ENCODE results near the gene MAP2K5.
A peak's percentile ranks its signal among the peaks of the same experiment; 100 is the strongest.

The MAP2K5 gene

DNA sequence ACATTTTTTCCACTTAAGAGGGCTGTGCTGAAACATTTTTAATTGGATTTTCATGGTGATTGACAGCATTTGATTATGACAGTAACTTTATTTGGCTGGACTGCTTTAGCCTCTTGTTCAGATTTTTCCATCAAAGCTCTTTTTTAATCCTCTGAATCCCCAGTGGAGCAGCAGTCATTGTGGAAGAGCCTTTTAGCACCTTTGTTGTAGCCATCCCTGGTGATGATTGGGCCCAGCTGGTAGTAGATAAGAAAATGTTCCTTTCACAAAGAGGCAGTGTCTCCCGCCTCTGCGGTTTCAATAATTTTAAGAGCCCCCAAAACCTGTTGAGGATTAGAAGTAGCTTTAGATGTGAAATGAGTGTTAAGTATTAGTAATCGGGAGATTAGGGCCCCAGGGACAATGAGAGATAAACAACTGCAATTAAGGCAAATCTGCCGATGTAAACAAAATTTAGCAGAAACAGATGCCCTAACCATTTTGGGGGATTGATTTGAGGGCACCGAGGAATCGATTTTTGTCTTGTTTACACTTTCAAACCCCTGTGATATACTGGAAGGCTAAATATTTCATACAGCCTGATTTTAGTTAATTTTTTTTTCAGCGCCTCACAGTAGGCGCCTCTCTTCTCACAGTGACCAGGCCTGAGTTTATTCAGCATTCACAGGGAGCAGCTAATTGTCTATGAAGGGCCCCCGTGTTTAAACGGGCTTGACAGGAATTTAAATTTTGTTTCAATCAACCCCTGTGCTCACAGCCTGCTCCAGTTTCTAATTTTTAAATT lies 239.6 kb downstream of the MAP2K5 start (continued):
- TF ChIP-seq, protein P1, sequence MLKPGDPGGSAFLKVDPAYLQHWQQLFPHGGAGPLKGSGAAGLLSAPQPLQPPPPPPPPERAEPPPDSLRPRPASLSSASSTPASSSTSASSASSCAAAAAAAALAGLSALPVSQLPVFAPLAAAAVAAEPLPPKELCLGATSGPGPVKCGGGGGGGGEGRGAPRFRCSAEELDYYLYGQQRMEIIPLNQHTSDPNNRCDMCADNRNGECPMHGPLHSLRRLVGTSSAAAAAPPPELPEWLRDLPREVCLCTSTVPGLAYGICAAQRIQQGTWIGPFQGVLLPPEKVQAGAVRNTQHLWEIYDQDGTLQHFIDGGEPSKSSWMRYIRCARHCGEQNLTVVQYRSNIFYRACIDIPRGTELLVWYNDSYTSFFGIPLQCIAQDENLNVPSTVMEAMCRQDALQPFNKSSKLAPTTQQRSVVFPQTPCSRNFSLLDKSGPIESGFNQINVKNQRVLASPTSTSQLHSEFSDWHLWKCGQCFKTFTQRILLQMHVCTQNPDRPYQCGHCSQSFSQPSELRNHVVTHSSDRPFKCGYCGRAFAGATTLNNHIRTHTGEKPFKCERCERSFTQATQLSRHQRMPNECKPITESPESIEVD (tag by site-specific recombination; IDR thresholded peaks at IDR 0.05), result peak; percentile 59; the same call in 1 of the 2 replicates
- TF ChIP-seq, protein P2, sequence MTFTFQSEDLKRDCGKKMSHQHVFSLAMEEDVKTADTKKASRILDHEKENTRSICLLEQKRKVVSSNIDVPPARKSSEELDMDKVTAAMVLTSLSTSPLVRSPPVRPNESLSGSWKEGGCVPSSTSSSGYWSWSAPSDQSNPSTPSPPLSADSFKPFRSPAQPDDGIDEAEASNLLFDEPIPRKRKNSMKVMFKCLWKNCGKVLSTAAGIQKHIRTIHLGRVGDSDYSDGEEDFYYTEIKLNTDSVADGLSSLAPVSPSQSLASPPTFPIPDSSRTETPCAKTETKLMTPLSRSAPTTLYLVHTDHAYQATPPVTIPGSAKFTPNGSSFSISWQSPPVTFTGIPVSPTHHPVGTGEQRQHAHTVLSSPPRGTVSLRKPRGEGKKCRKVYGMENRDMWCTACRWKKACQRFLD (tag by site-specific recombination; IDR thresholded peaks at IDR 0.05), result no peak
- TF ChIP-seq YY1 (tag by site-specific recombination; IDR thresholded peaks at IDR 0.05) (no peak), GLIS1 (tag by site-specific recombination; IDR thresholded peaks at IDR 0.05) (no peak), ZNF37A (tag by site-specific recombination; IDR thresholded peaks at IDR 0.05) (no peak), ZNF174 (tag by site-specific recombination; IDR thresholded peaks at IDR 0.05) (no peak), ZBTB17 (tag by site-specific recombination; IDR thresholded peaks at IDR 0.05) (no peak), SALL2 (tag by site-specific recombination; IDR thresholded peaks at IDR 0.05; ENCODE audit: borderline replicate concordance) (no peak), ZNF610 (tag by site-specific recombination; IDR thresholded peaks at IDR 0.05; ENCODE audit: borderline replicate concordance) (no peak), ELK4 (IDR thresholded peaks at IDR 0.05; ENCODE audit: borderline replicate concordance, low read depth, low read length) (no peak), ZNF394 (tag by site-specific recombination; IDR thresholded peaks at IDR 0.05; ENCODE audit: borderline replicate concordance) (no peak), GLI2 (tag by site-specific recombination; IDR thresholded peaks at IDR 0.05; ENCODE audit: borderline replicate concordance, low read depth) (no peak), ZNF510 (tag by site-specific recombination; IDR thresholded peaks at IDR 0.05; ENCODE audit: insufficient replicate concordance) (no peak), ZNF354C (tag by site-specific recombination; IDR thresholded peaks at IDR 0.05; ENCODE audit: borderline replicate concordance, low read depth) (no peak)
- TF ChIP-seq, protein P3, sequence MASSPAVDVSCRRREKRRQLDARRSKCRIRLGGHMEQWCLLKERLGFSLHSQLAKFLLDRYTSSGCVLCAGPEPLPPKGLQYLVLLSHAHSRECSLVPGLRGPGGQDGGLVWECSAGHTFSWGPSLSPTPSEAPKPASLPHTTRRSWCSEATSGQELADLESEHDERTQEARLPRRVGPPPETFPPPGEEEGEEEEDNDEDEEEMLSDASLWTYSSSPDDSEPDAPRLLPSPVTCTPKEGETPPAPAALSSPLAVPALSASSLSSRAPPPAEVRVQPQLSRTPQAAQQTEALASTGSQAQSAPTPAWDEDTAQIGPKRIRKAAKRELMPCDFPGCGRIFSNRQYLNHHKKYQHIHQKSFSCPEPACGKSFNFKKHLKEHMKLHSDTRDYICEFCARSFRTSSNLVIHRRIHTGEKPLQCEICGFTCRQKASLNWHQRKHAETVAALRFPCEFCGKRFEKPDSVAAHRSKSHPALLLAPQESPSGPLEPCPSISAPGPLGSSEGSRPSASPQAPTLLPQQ (tag by site-specific recombination; IDR thresholded peaks at IDR 0.05), result no peak

DNA sequence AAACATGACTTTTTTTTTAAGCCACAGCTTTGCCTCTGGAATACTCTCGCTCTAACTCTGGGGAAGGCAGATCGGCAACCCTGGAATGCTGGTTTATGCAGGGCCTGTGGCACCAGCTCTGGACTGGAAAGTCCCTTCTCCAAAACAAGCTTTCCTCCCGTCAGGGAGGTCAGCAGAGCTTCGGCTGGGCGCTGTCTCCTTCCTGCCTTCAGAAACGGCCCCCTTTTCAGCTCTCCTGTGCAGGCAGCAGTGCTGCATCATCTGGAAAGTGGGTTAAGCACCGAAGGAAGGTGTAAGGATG lies 240.1 kb downstream of the MAP2K5 start:
- no peak for TF ChIP-seq ZBTB21 (tag by site-specific recombination; IDR thresholded peaks at IDR 0.05)
- no peak for TF ChIP-seq ZNF112 (tag by site-specific recombination; IDR thresholded peaks at IDR 0.05)
- no peak for TF ChIP-seq PRDM1 (tag by site-specific recombination; IDR thresholded peaks at IDR 0.05)
- TF ChIP-seq BCL11B (tag by site-specific recombination; IDR thresholded peaks at IDR 0.05; ENCODE audit: low read depth), result no peak
- no peak for TF ChIP-seq ZBTB48 (tag by site-specific recombination; IDR thresholded peaks at IDR 0.05)
- no peak for TF ChIP-seq SCRT2 (tag by site-specific recombination; IDR thresholded peaks at IDR 0.05)
- no peak for TF ChIP-seq ZNF132 (tag by site-specific recombination; IDR thresholded peaks at IDR 0.05; ENCODE audit: borderline replicate concordance)
- TF ChIP-seq ZNF169 (tag by site-specific recombination; IDR thresholded peaks at IDR 0.05), result no peak
- no peak for TF ChIP-seq ZNF37A (tag by site-specific recombination; IDR thresholded peaks at IDR 0.05)
- TF ChIP-seq, protein P4, sequence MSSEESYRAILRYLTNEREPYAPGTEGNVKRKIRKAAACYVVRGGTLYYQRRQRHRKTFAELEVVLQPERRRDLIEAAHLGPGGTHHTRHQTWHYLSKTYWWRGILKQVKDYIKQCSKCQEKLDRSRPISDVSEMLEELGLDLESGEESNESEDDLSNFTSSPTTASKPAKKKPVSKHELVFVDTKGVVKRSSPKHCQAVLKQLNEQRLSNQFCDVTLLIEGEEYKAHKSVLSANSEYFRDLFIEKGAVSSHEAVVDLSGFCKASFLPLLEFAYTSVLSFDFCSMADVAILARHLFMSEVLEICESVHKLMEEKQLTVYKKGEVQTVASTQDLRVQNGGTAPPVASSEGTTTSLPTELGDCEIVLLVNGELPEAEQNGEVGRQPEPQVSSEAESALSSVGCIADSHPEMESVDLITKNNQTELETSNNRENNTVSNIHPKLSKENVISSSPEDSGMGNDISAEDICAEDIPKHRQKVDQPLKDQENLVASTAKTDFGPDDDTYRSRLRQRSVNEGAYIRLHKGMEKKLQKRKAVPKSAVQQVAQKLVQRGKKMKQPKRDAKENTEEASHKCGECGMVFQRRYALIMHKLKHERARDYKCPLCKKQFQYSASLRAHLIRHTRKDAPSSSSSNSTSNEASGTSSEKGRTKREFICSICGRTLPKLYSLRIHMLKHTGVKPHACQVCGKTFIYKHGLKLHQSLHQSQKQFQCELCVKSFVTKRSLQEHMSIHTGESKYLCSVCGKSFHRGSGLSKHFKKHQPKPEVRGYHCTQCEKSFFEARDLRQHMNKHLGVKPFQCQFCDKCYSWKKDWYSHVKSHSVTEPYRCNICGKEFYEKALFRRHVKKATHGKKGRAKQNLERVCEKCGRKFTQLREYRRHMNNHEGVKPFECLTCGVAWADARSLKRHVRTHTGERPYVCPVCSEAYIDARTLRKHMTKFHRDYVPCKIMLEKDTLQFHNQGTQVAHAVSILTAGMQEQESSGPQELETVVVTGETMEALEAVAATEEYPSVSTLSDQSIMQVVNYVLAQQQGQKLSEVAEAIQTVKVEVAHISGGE (tag by site-specific recombination; conservative IDR thresholded peaks at IDR 0.05; ENCODE audit: low read depth), result no peak
- TF ChIP-seq ZNF514 (tag by site-specific recombination; IDR thresholded peaks at IDR 0.05), result no peak
- TF ChIP-seq ZNF777 (tag by site-specific recombination; IDR thresholded peaks at IDR 0.05; ENCODE audit: borderline replicate concordance), result no peak
- no peaks in the 10 kb centered on the region for H3K9me3 ChIP-seq (ENCODE audit: control insufficient read depth, insufficient read depth, low read depth, low read length)
- peaks cover 37% of the 10 kb centered on the region for H3K4me1 ChIP-seq (ENCODE audit: control insufficient read depth, insufficient read depth, low read length)
- no peaks in the 10 kb centered on the region for H3K36me3 ChIP-seq (ENCODE audit: control insufficient read depth in 2 of 2, insufficient read depth in 1 of 2, low read length in 2 of 2)
- POLR2A ChIA-PET, result no interaction called here
- no peak overlapping the region; the same call in 1 of the 2 replicates for H3K27ac ChIP-seq (ENCODE audit: extremely low read depth, low read depth, low read length)
- H3K4me3 ChIP-seq (ENCODE audit: low read depth, low read length), result no peak overlapping the region
- CTCF ChIA-PET, result no interaction called here
